Activated naive CD8-positive, alpha-beta T cell treated with anti-CD3 and anti-CD28 coated beads, Interleukin-2, amount 50 U/mL, for 24 hours (primary cell): ENCODE data around the gene TEK.

Experiments used
- ATAC-seq: fragments of 150-1000 bp; cut with Tn5 transposase; one replicate; pipeline ENCODE4 v1.10.0; 2021
- DNase-seq: peaks from one replicate; pipeline ENCODE4 v3.0.0; 2021
- H3K27ac Mint-ChIP-seq: one replicate; pipeline ENCODE4 v1.8.0; 2021; ENCODE audit warnings: mild to moderate bottlenecking, mixed read lengths
- H3K27me3 Mint-ChIP-seq: one replicate; pipeline ENCODE4 v1.8.0; 2021; ENCODE audit warnings: mixed read lengths
- H3K36me3 Mint-ChIP-seq: one replicate; pipeline ENCODE4 v1.8.0; 2021; ENCODE audit warnings: low read depth, mixed read lengths
- H3K4me1 Mint-ChIP-seq: one replicate; pipeline ENCODE4 v1.8.0; 2021; ENCODE audit warnings: mixed read lengths
- H3K4me3 Mint-ChIP-seq: one replicate; pipeline ENCODE4 v1.8.0; 2021; ENCODE audit warnings: mild to moderate bottlenecking, moderate library complexity, mixed read lengths
- H3K9me3 Mint-ChIP-seq: one replicate; pipeline ENCODE4 v1.8.0; 2021; ENCODE audit warnings: mixed read lengths

TEK gene

DNA sequence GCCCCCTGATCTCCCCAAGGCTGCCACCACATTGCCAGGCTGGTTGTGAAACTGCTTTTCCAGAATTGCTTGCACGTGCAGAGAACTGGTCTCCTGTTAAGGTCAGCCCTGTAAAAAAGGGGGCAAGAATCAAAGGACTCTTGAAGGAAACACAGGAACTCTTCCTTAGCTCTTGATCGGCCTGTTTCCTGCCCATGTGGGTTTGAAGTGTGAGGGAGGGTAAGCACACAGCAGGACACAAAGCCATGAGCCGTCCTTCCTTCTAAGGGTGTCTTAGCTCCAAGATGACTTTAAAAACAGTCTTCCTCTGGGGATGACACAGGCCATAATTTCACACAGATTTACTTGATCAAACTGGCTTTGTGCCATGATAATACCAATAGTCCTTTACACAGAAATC, 36.1 kb downstream of the TEK start:
- ATAC-seq, result no peak
- Mint-ChIP-seq H3K27ac (no peak overlapping the region), H3K9me3 (no peaks in the 10 kb centered on the region), H3K36me3 (no peaks in the 10 kb centered on the region), H3K27me3 (peaks cover 4% of the 10 kb centered on the region), H3K4me1 (no peaks in the 10 kb centered on the region), H3K4me3 (no peak overlapping the region)
- no peak for DNase-seq

DNA sequence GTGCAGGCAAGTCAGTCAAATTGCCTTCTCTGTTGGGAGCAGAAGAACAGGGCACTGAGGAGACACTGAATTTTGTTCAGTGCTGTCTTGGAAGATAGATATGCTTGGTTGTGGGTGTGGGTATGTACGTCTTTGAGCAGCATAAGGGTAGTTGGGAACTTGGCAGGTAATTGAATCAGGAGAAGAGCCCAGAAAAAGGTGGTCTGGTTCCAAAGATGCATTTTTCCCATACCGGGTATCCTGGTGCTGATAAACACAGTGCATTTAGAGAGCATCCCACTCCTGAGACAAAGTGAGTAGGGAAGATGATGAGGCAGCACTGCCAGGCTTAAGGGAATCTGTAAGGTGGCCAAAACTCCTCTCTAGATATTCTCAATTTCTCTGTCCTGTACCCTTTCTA, 40.6 kb downstream of the TEK start:
- DNase-seq, result no peak
- Mint-ChIP-seq H3K9me3 (no peaks in the 10 kb centered on the region), H3K4me1 (no peaks in the 10 kb centered on the region), H3K36me3 (no peaks in the 10 kb centered on the region), H3K27me3 (peaks cover 4% of the 10 kb centered on the region), H3K27ac (no peak overlapping the region), H3K4me3 (no peak overlapping the region)
- ATAC-seq, result no peak

- H3K9me3 Mint-ChIP-seq, result no peaks in the 10 kb centered on the region
- no peak for DNase-seq
- ATAC-seq, result no peak
- peaks cover 7% of the 10 kb centered on the region for H3K27me3 Mint-ChIP-seq
- H3K36me3 Mint-ChIP-seq, result no peaks in the 10 kb centered on the region
- H3K27ac Mint-ChIP-seq, result no peak overlapping the region
- no peaks in the 10 kb centered on the region for H3K4me1 Mint-ChIP-seq
- no peak overlapping the region for H3K4me3 Mint-ChIP-seq
Observed at GRCh38 chr9:27150746-27151406, 41.9 kb downstream of the TEK start.

DNA sequence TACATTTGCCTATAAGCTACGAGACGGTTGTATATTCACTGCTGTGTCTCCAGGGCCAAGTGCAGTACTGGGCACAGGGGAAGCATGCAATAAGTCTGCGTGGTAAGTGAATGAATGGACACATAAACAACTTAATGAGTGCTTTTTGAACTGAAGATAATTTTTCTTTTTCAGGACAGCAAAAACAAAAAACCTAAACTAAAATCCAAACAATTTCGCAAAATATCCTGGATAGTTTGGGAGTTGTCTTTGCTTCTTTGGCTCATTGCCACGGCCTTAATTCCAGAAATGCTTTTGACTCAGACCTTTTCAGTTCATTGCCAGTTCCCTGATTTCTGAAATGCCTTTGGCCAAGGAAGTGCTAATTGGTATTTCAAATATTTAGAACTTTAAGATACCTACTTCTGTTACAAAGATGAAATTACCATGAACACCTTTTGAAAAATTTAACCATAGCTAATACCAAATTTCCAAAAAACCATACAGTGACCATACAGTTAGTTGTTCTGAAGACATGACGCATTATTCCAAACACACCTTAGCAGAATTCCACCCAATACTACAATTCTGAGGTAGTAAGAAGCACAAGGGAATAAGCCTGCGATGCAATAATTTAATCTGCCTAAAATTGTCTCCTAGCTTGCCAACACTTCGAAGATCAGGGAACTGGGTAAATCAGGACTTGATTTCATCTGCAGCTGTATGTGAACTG, 42.8 kb downstream of the TEK start:
- H3K9me3 Mint-ChIP-seq, result no peaks in the 10 kb centered on the region
- no peaks in the 10 kb centered on the region for H3K36me3 Mint-ChIP-seq
- no peak overlapping the region for H3K4me3 Mint-ChIP-seq
- peaks cover 7% of the 10 kb centered on the region for H3K27me3 Mint-ChIP-seq
- no peak for DNase-seq
- no peak for ATAC-seq
- no peaks in the 10 kb centered on the region for H3K4me1 Mint-ChIP-seq
- H3K27ac Mint-ChIP-seq, result no peak overlapping the region

- no peak overlapping the region for H3K4me3 Mint-ChIP-seq
- ATAC-seq, result no peak
- peaks cover 7% of the 10 kb centered on the region for H3K27me3 Mint-ChIP-seq
- H3K36me3 Mint-ChIP-seq, result no peaks in the 10 kb centered on the region
- H3K4me1 Mint-ChIP-seq, result no peaks in the 10 kb centered on the region
- H3K9me3 Mint-ChIP-seq, result no peaks in the 10 kb centered on the region
- DNase-seq, result no peak
- H3K27ac Mint-ChIP-seq, result no peak overlapping the region
Observed at GRCh38 chr9:27152405-27152718, 43.3 kb downstream of the TEK start.

DNA sequence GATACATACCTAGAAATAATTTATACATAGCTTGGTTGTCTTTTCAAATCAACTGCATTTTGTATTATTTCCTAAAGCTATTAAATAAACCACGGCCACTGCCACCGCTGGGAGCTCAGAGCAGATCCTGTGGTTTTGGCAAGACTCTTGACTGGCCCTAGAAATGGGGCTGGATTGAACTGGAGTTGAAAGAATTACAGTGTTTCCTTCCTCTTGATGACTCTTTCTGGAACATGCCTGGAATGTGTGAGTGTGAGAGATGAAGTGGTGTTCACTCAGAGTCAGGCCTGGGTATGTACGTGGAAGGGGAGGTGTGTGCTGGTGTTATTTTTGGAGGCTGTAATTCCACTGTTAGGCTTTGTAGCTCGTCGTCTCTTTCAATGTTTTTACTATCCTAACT, 45.9 kb downstream of the TEK start:
- no peak for DNase-seq
- H3K4me3 Mint-ChIP-seq, result no peak overlapping the region
- no peak overlapping the region for H3K27ac Mint-ChIP-seq
- no peaks in the 10 kb centered on the region for H3K36me3 Mint-ChIP-seq
- no peak for ATAC-seq
- no peaks in the 10 kb centered on the region for H3K9me3 Mint-ChIP-seq
- H3K4me1 Mint-ChIP-seq, result no peaks in the 10 kb centered on the region
- peaks cover 5% of the 10 kb centered on the region for H3K27me3 Mint-ChIP-seq

DNA sequence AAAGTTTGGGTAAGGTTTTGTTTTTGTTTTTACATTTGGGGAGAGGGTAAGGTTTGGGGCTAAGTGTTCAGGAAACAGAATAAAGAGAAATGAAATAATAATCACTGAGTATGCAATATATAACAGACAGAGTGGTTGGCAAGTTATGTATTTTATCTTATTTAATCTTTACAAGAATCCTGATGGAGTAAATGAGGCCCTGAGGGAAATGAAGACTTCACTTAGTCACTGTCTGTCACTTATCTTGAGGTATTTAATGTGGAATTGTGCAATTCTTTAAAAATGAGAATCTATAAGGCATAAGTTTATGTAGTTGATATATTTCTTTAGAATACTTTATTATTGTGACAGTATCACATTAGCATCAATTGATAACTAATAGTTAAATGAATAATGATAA, 48.1 kb downstream of the TEK start:
- no peaks in the 10 kb centered on the region for H3K36me3 Mint-ChIP-seq
- DNase-seq, result no peak
- H3K4me3 Mint-ChIP-seq, result no peak overlapping the region
- no peaks in the 10 kb centered on the region for H3K4me1 Mint-ChIP-seq
- H3K27me3 Mint-ChIP-seq, result peaks cover 3% of the 10 kb centered on the region
- ATAC-seq, result no peak
- no peaks in the 10 kb centered on the region for H3K9me3 Mint-ChIP-seq
- H3K27ac Mint-ChIP-seq, result no peak overlapping the region

DNA sequence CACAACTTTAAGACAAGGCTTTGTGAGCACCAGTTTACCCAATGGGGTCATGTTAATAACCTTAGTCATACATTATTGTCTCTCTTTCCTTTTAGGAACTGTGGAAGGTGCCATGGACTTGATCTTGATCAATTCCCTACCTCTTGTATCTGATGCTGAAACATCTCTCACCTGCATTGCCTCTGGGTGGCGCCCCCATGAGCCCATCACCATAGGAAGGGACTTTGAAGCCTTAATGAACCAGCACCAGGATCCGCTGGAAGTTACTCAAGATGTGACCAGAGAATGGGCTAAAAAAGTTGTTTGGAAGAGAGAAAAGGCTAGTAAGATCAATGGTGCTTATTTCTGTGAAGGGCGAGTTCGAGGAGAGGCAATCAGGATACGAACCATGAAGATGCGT, 48.7 kb downstream of the TEK start:
- Mint-ChIP-seq H3K9me3 (no peaks in the 10 kb centered on the region), H3K27me3 (peaks cover 3% of the 10 kb centered on the region), H3K36me3 (no peaks in the 10 kb centered on the region), H3K27ac (no peak overlapping the region), H3K4me3 (no peak overlapping the region), H3K4me1 (no peaks in the 10 kb centered on the region)
- ATAC-seq (no peak), DNase-seq (no peak)

DNA sequence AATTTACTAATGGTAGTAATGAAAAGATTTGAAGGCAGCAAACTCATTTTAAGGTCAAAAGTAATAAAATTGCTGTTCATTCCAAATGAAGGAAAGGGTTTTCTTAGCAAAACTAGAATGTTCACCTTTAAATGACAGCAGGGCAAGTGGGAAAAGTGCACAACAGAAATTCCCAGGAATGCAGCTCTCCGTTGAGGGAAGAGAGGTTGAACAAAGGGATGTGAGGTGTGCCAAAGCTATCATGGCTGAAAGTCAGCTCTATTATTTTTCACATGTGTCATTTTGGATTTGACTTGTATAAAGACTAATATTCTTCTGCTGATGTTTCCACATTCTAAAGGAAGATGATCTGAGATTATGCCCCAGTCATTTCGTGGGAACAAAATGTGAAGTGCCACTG, 51.6 kb downstream of the TEK start:
- DNase-seq (no peak), ATAC-seq (no peak)
- Mint-ChIP-seq H3K27me3 (no peaks in the 10 kb centered on the region), H3K27ac (no peak overlapping the region), H3K36me3 (no peaks in the 10 kb centered on the region), H3K4me1 (no peaks in the 10 kb centered on the region), H3K4me3 (no peak overlapping the region), H3K9me3 (no peaks in the 10 kb centered on the region)

DNA sequence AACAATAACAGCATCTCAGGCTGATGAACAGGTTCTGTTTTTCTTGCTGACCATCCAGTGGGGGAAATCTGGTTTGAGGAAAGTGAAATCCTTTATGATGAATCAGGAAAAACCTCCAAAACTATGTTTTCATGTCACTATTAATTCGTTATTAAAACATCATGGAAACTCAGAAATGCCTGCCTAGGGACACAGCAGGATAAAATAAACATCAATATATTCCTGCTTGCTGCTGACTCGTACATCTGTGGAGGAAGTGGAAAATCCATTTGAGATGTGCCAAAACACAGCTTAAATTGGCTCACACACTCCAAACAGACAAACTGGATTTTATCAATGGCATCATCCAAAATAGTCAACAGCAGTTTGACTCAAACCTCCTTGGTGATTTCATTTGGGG, 53.0 kb downstream of the TEK start:
- no peaks in the 10 kb centered on the region for H3K9me3 Mint-ChIP-seq
- no peak overlapping the region for H3K4me3 Mint-ChIP-seq
- no peaks in the 10 kb centered on the region for H3K36me3 Mint-ChIP-seq
- H3K27ac Mint-ChIP-seq, result no peak overlapping the region
- DNase-seq (no peak), ATAC-seq (no peak)
- H3K4me1 Mint-ChIP-seq, result no peaks in the 10 kb centered on the region
- no peaks in the 10 kb centered on the region for H3K27me3 Mint-ChIP-seq

GRCh38 chr9:27165068-27165467, 56.0 kb downstream of the TEK start:
- ATAC-seq, result no peak
- H3K9me3 Mint-ChIP-seq, result peaks cover 7% of the 10 kb centered on the region
- no peaks in the 10 kb centered on the region for H3K27me3 Mint-ChIP-seq
- no peak for DNase-seq
- H3K4me1 Mint-ChIP-seq, result no peaks in the 10 kb centered on the region
- no peak overlapping the region for H3K27ac Mint-ChIP-seq
- no peak overlapping the region for H3K4me3 Mint-ChIP-seq
- no peaks in the 10 kb centered on the region for H3K36me3 Mint-ChIP-seq

- Mint-ChIP-seq H3K36me3 (no peaks in the 10 kb centered on the region), H3K27me3 (no peaks in the 10 kb centered on the region), H3K9me3 (peaks cover 7% of the 10 kb centered on the region), H3K27ac (no peak overlapping the region), H3K4me1 (no peaks in the 10 kb centered on the region), H3K4me3 (no peak overlapping the region)
- ATAC-seq (no peak), DNase-seq (no peak)
Observed at GRCh38 chr9:27165670-27166069, 56.6 kb downstream of the TEK start.

DNA sequence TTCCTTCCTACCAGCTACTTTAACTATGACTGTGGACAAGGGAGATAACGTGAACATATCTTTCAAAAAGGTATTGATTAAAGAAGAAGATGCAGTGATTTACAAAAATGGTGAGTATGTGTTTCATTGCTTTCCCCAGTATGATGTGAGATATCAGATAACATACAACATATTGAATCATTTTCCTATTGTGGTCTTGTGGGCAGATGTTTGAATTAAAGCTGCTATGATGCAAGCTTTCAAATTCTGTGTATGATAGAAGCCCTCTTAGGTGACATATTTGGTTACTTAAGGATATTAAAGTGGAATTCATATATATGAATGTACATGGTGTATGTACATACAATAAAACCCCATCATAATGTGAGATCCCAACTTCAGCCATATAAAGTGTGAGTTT, 59.5 kb downstream of the TEK start:
- no peaks in the 10 kb centered on the region for H3K27me3 Mint-ChIP-seq
- no peak for DNase-seq
- H3K27ac Mint-ChIP-seq, result no peak overlapping the region
- H3K9me3 Mint-ChIP-seq, result peaks cover 7% of the 10 kb centered on the region
- no peaks in the 10 kb centered on the region for H3K4me1 Mint-ChIP-seq
- no peaks in the 10 kb centered on the region for H3K36me3 Mint-ChIP-seq
- no peak for ATAC-seq
- no peak overlapping the region for H3K4me3 Mint-ChIP-seq

DNA sequence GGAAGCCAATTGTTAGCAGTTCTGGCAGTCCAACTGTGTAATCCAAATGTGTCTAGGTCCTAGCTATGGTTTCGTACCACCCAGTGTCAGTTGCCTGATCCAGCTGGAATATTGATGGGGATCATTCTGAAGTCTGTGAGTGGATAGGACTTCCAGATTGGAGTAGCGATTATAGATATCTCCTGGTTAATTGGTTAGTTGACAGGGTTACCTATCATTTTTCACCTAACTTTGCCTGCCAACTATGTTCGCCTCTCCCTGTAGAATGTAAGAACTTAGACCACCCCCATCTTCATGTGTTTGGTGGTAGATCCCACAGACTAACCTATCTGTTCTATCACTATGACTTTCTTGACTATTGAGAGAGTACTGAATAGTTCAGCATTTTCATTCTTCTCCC, 59.9 kb downstream of the TEK start:
- ATAC-seq (no peak), DNase-seq (no peak)
- no peak overlapping the region for H3K4me3 Mint-ChIP-seq
- H3K9me3 Mint-ChIP-seq, result peaks cover 7% of the 10 kb centered on the region
- no peaks in the 10 kb centered on the region for H3K36me3 Mint-ChIP-seq
- no peaks in the 10 kb centered on the region for H3K27me3 Mint-ChIP-seq
- no peak overlapping the region for H3K27ac Mint-ChIP-seq
- no peaks in the 10 kb centered on the region for H3K4me1 Mint-ChIP-seq

- Mint-ChIP-seq H3K9me3 (peaks cover 6% of the 10 kb centered on the region), H3K4me3 (no peak overlapping the region), H3K4me1 (no peaks in the 10 kb centered on the region), H3K27ac (no peak overlapping the region), H3K27me3 (peaks cover 2% of the 10 kb centered on the region), H3K36me3 (no peaks in the 10 kb centered on the region)
- DNase-seq, result no peak
- ATAC-seq, result no peak
Observed at GRCh38 chr9:27176971-27177370, 67.9 kb downstream of the TEK start.
